Measurements from ENCODE around the gene WDR59.
"Not testable (repeated sequence)": the region's sequence is repeated elsewhere in the genome, so short reads cannot be mapped to it uniquely, and the experiment has no call there.

The WDR59 gene

DNA sequence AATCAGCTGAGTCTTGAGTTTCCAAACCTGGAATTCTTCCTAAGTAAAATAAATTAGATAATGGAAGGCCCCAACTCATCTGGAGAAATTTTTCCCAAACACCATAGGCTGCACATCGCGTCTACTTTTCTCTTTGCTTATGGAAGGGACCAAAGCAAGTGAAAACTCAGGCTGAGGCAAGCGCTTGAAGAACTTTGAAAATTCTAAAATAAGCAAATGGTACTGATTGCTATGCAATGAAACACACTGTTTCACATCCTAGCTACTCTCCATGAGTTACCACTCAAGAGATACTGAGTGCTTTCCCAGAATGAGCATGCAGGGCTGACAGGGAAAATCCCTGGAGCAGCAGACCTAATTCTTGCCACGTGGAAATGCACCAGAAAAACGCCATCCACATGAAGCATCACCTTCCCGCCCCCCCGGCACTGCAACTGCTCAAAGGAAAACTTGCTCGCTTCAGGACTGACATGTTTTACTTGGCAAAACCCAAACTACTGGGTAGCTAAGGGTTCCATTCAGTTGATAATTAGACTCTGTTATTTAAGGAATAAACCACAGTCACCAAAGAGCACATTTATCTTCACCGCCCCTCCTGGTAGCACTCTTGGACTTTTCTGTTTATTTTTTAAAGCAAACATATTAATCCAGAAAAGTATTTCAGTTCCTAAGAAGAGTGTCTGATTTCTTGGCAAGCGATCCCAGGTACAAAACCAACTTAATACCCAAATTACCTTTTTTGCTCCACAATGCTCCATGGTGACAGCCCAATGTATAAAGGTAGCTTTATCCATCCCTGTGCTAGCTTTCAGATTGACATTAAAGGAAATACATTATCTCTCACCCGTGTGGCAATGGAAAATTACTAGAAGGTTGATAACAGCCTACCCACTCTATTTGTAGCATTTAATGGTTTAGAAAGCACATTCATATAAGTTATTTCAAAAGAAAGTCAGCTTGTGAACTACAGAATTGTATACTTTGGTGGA lies 62.5 kb downstream of the WDR59 start:
- H3K4me3 ChIP-seq (ENCODE audit: low read depth, low read length), result no peak overlapping the region
- no peak overlapping the region for H3K18ac ChIP-seq (ENCODE audit: low read length)
- no peaks in the 10 kb centered on the region for H3K79me2 ChIP-seq (ENCODE audit: control insufficient read depth, insufficient read depth, low read length, poor library complexity)
- H3K4me2 ChIP-seq (ENCODE audit: low read length), result no peak overlapping the region
- H2AK5ac ChIP-seq (ENCODE audit: low read length), result no peak overlapping the region
- H2AFZ ChIP-seq (ENCODE audit: insufficient read depth, low read length, poor library complexity), result no peak overlapping the region
- no peak overlapping the region for H4K8ac ChIP-seq (ENCODE audit: low read depth, low read length)
- H3K23ac ChIP-seq (ENCODE audit: low read length), result no peak overlapping the region
- peaks cover 9 to 18% of the 10 kb centered on the region in 2 experiments for H3K36me3 ChIP-seq (ENCODE audit: control insufficient read depth in 1 of 2, insufficient read depth in 2 of 2, low read length in 2 of 2)
- no peaks in the 10 kb centered on the region for H3K79me1 ChIP-seq (ENCODE audit: low read length)
- WGBS (ENCODE audit: extremely low coverage, insufficient coverage, insufficient read length), result no CpG with 5 or more reads among the region's 11 CpGs
- DNase-seq, result no peak
- H4K12ac ChIP-seq (ENCODE audit: low read depth, low read length), result no peak overlapping the region
- no peak overlapping the region for H3K27ac ChIP-seq (ENCODE audit: low read depth, low read length)
- no peak overlapping the region for H3K14ac ChIP-seq (ENCODE audit: low read length)
- H2BK12ac ChIP-seq (ENCODE audit: low read length), result no peak overlapping the region
- no peak overlapping the region for H4K91ac ChIP-seq (ENCODE audit: low read depth, low read length)
- H2BK120ac ChIP-seq (ENCODE audit: insufficient read depth, low read length, poor library complexity), result no peak overlapping the region
- H3K4me1 ChIP-seq (ENCODE audit: control insufficient read depth in 1 of 2, insufficient read depth in 2 of 2, low read length in 2 of 2), result no peaks in the 10 kb centered on the region
- H3K4ac ChIP-seq (ENCODE audit: low read depth, low read length), result no peak overlapping the region
- H3K9ac ChIP-seq (ENCODE audit: low read length), result no peak overlapping the region
- no peaks in the 10 kb centered on the region for H3K27me3 ChIP-seq (ENCODE audit: insufficient read depth, low read length)
- no peak overlapping the region for H2BK5ac ChIP-seq (ENCODE audit: low read depth, low read length, poor library complexity)
- H3K9me3 ChIP-seq (ENCODE audit: insufficient read depth, low read depth, low read length), result no peaks in the 10 kb centered on the region

GRCh38 chr16:74921051-74921450 lies 63.9 kb downstream of the WDR59 start:
- Histone ChIP-seq H3K9me3 (ENCODE audit: insufficient read depth, low read depth, low read length) (no peaks in the 10 kb centered on the region), H2BK5ac (ENCODE audit: low read depth, low read length, poor library complexity) (no peak overlapping the region), H3K79me1 (ENCODE audit: low read length) (no peaks in the 10 kb centered on the region), H2AFZ (ENCODE audit: insufficient read depth, low read length, poor library complexity) (no peak overlapping the region), H3K27ac (ENCODE audit: low read depth, low read length) (no peak overlapping the region), H2AK5ac (ENCODE audit: low read length) (no peak overlapping the region), H3K36me3 (ENCODE audit: control insufficient read depth in 1 of 2, insufficient read depth in 2 of 2, low read length in 2 of 2) (peaks cover 11 to 20% of the 10 kb centered on the region in 2 experiments), H4K12ac (ENCODE audit: low read depth, low read length) (no peak overlapping the region), H2BK12ac (ENCODE audit: low read length) (no peak overlapping the region), H3K4me1 (ENCODE audit: control insufficient read depth in 1 of 2, insufficient read depth in 2 of 2, low read length in 2 of 2) (no peaks in the 10 kb centered on the region), H2BK120ac (ENCODE audit: insufficient read depth, low read length, poor library complexity) (no peak overlapping the region), H3K18ac (ENCODE audit: low read length) (no peak overlapping the region), H3K4ac (ENCODE audit: low read depth, low read length) (no peak overlapping the region), H4K91ac (ENCODE audit: low read depth, low read length) (no peak overlapping the region), H3K4me3 (ENCODE audit: low read depth, low read length) (no peak overlapping the region), H3K23ac (ENCODE audit: low read length) (no peak overlapping the region), H3K79me2 (ENCODE audit: control insufficient read depth, insufficient read depth, low read length, poor library complexity) (no peaks in the 10 kb centered on the region), H3K14ac (ENCODE audit: low read length) (no peak overlapping the region), H3K27me3 (ENCODE audit: insufficient read depth, low read length) (no peaks in the 10 kb centered on the region), H4K8ac (ENCODE audit: low read depth, low read length) (no peak overlapping the region), H3K9ac (ENCODE audit: low read length) (no peak overlapping the region), H3K4me2 (ENCODE audit: low read length) (no peak overlapping the region)
- no peak for DNase-seq
- no CpG with 5 or more reads among the region's 3 CpGs for WGBS (ENCODE audit: extremely low coverage, insufficient coverage, insufficient read length)

GRCh38 chr16:74909665-74910064 lies 75.3 kb downstream of the WDR59 start:
- H2BK5ac ChIP-seq (ENCODE audit: low read depth, low read length, poor library complexity), result peak overlapping the region; percentile 79
- H2AFZ ChIP-seq (ENCODE audit: insufficient read depth, low read length, poor library complexity), result no peak overlapping the region
- DNase-seq, result no peak
- H3K14ac ChIP-seq (ENCODE audit: low read length), result no peak overlapping the region
- H3K4me1 ChIP-seq (ENCODE audit: control insufficient read depth in 1 of 2, insufficient read depth in 2 of 2, low read length in 2 of 2), result peaks cover 5% of the 10 kb centered on the region in 2 experiments
- no CpG with 5 or more reads among the region's 6 CpGs for WGBS (ENCODE audit: extremely low coverage, insufficient coverage, insufficient read length)
- H2BK120ac ChIP-seq (ENCODE audit: insufficient read depth, low read length, poor library complexity), result peak overlapping the region; percentile 88
- H4K12ac ChIP-seq (ENCODE audit: low read depth, low read length), result no peak overlapping the region
- H3K23ac ChIP-seq (ENCODE audit: low read length), result no peak overlapping the region
- peaks cover 26 to 47% of the 10 kb centered on the region in 2 experiments for H3K36me3 ChIP-seq (ENCODE audit: control insufficient read depth in 1 of 2, insufficient read depth in 2 of 2, low read length in 2 of 2)
- no peaks in the 10 kb centered on the region for H3K27me3 ChIP-seq (ENCODE audit: insufficient read depth, low read length)
- H2AK5ac ChIP-seq (ENCODE audit: low read length), result no peak overlapping the region
- no peak overlapping the region for H3K9ac ChIP-seq (ENCODE audit: low read length)
- peak overlapping the region; percentile 54 for H2BK12ac ChIP-seq (ENCODE audit: low read length)
- no peak overlapping the region for H3K4me2 ChIP-seq (ENCODE audit: low read length)
- H3K4me3 ChIP-seq (ENCODE audit: low read depth, low read length), result no peak overlapping the region
- peaks cover 9% of the 10 kb centered on the region for H3K9me3 ChIP-seq (ENCODE audit: insufficient read depth, low read depth, low read length)
- no peak overlapping the region for H3K4ac ChIP-seq (ENCODE audit: low read depth, low read length)
- peak overlapping the region; percentile 88 for H4K8ac ChIP-seq (ENCODE audit: low read depth, low read length)
- H3K27ac ChIP-seq (ENCODE audit: low read depth, low read length), result no peak overlapping the region
- peaks cover 2% of the 10 kb centered on the region for H3K79me1 ChIP-seq (ENCODE audit: low read length)
- no peak overlapping the region for H3K18ac ChIP-seq (ENCODE audit: low read length)
- H4K91ac ChIP-seq (ENCODE audit: low read depth, low read length), result peak overlapping the region; percentile 74
- peaks cover 2% of the 10 kb centered on the region for H3K79me2 ChIP-seq (ENCODE audit: control insufficient read depth, insufficient read depth, low read length, poor library complexity)

- not testable (repeated sequence) for H2BK12ac ChIP-seq (ENCODE audit: low read length)
- no CpG with 5 or more reads among the region's 8 CpGs for WGBS (ENCODE audit: extremely low coverage, insufficient coverage, insufficient read length)
These were observed 76.2 kb downstream of the WDR59 start for GRCh38 chr16:74908759-74909158.

More at GRCh38 chr16:74908759-74909158, 76.2 kb downstream of the WDR59 start:
- H3K79me1 ChIP-seq (ENCODE audit: low read length); H3K4me3 ChIP-seq (ENCODE audit: low read depth, low read length); H3K23ac ChIP-seq (ENCODE audit: low read length); H3K27me3 ChIP-seq (ENCODE audit: insufficient read depth, low read length); H3K4ac ChIP-seq (ENCODE audit: low read depth, low read length); H2BK5ac ChIP-seq (ENCODE audit: low read depth, low read length, poor library complexity); H3K4me1 ChIP-seq (ENCODE audit: control insufficient read depth in 1 of 2, insufficient read depth in 2 of 2, low read length in 2 of 2); H2BK120ac ChIP-seq (ENCODE audit: insufficient read depth, low read length, poor library complexity); H3K14ac ChIP-seq (ENCODE audit: low read length); H4K8ac ChIP-seq (ENCODE audit: low read depth, low read length); H3K27ac ChIP-seq (ENCODE audit: low read depth, low read length); H4K12ac ChIP-seq (ENCODE audit: low read depth, low read length); H2AK5ac ChIP-seq (ENCODE audit: low read length); H3K4me2 ChIP-seq (ENCODE audit: low read length); H3K18ac ChIP-seq (ENCODE audit: low read length); H2AFZ ChIP-seq (ENCODE audit: insufficient read depth, low read length, poor library complexity); H3K79me2 ChIP-seq (ENCODE audit: control insufficient read depth, insufficient read depth, low read length, poor library complexity); H4K91ac ChIP-seq (ENCODE audit: low read depth, low read length); H3K9me3 ChIP-seq (ENCODE audit: insufficient read depth, low read depth, low read length); H3K9ac ChIP-seq (ENCODE audit: low read length): not testable (repeated sequence)
- H3K36me3 ChIP-seq (ENCODE audit: control insufficient read depth in 1 of 2, insufficient read depth in 2 of 2, low read length in 2 of 2), result peaks cover 22 to 42% of the 10 kb centered on the region in 2 experiments
- DNase-seq, result peak; percentile 82 to 92

Data from trophoblast cell (in vitro differentiated cells and primary cell).